NCI-H460 (cell line): ENCODE data around the gene DDX1. TPM values are rescaled to one million over a fixed set of nuclear protein-coding genes. Genes with fewer than 3 reads are reported as not detected.
"Not testable (repeated sequence)": the region's sequence is repeated elsewhere in the genome, so short reads cannot be mapped to it uniquely, and the experiment has no call there.

Source experiments
- DNase-seq: peaks from one replicate; pipeline ENCODE4 v3.0.0-alpha.2; 2016; ENCODE audit warnings: low read depth; ENCODE audit errors: extremely low read depth
- polyA plus RNA-seq: library from polyadenylated mRNA; depleted of rRNA; stranded (reverse); fragments of >200 nt; gene quantifications from 2 replicates; pipeline ENCODE4 v1.2.3, GENCODE V29; 2014; cell fraction: nucleus; rRNA removed
- total RNA-seq: library from RNA; depleted of rRNA; stranded (reverse); fragments of >200 nt; shearing (Covaris generic); gene quantifications from 2 replicates; pipeline ENCODE4 v1.2.3, GENCODE V29; 2014; rRNA removed

DDX1 gene
- total RNA-seq = 64.4 and 82.6 TPM in 2 replicates
- 90.1 and 96.8 TPM in 2 replicates for polyA plus RNA-seq

DNA sequence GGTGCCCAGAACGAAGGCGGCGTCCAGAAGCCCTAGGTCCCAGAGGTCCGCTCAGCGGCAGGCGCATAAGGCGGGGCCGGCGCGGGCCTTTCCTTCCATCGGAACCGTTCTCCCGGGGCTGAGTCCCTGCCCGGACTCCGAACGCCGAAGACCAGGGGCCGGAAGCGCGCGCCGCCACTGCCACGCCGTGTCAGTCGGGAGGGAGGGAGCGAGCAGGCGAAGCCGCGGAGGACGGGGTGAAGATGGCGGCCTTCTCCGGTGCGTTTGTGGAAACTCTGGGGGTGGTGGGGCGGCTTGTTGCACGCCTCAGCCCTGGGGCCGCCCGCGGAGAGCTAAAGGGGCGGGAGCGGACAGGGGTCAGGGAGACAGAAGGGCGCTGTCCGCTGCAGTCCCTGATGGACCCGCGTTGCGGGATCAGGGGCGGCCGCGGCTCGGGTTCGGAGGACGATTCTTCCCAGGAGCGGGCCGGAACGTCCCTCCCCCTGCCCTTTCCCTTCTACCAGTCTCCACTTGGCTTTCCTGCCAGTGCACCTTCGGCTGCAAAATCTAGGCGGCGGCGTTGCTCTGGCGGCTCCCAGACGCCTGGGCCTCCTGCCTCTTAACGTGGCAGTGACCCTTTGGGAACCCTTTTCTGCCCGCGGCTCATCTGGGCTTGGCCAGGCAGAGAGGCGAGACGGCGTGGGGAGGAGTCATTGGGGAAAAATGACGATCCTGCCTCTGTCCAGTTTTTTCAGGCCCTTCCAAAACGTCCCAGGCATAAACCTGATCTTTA lies at the start of gene DDX1:
Gene DDX1, plus strand, starts transcription at position 177 of the 772 bp plus-strand sequence. Its CDS starts 66 bp downstream, at position 243.
- DNase-seq = peak; percentile 78

DNA sequence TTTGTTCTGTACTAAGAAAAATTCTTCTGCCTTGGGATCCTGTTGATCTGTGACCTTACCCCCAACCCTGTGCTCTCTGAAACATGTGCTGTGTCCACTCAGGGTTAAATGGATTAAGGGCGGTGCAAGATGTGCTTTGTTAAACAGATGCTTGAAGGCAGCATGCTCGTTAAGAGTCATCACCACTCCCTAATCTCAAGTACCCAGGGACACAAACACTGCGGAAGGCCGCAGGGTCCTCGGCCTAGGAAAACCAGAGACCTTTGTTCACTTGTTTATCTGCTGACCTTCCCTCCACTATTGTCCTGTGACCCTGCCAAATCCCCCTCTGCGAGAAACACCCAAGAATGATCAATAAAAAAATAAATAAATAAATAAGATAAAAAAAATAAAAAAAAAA lies 49.4 kb upstream of the DDX1 start:
- DNase-seq = not testable (repeated sequence)

DNA sequence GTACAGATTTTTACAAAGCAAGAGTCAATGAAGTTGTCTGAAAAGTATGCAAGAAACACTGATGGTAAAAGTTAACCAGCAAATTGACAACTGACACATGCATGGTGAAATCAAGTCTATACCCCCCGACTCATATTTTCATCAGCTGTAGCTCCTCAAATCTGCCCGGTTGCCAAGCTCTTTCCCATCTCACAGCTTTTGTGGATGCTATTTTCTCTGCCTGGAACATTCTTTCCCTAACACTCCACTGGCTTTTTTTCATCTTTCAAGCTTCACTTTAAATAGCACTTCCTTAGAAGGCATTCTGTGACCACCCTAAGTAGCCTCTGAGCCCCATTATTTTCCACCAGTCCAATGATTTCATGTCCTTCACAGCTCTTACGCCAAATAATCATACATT lies 48.6 kb upstream of the DDX1 start:
- no peak for DNase-seq

DNA sequence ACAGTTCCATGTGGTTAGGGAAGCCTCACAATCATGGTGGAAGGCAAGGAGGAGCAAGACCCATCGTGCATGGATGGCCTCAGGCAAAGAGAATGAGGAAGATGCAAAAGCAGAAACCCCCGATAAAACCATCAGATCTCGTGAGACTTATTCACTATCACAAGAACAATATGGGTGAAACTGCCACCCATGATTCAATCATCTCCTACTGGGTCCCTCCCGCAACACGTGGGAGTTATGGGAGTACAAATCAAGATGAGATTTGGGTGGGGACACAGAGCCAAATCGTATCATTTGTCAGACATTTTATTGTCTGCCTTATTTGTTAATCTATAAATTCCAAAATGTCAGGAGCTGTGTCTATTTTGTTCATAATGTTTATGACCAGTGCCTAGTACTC lies 48.1 kb upstream of the DDX1 start:
- no peak for DNase-seq

DNA sequence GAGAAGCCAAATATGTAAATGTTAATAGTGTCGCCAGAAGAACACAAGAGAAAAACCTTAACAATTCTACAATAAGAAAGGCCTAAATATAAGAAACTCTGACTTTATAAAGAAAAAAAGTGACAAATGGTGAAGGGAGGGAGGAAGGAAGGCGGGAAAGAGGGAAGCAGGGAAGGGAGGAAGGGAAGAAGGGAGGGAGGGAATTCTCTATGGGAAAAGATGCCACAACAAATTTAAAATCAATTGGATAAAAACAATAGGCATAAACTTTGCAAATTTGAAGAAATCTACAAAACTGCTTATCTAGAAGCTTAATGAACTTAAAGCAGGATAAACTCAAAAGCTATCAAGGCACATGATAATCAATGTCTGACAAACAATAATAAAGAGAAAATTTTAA lies 47.4 kb upstream of the DDX1 start:
- no peak for DNase-seq

DNA sequence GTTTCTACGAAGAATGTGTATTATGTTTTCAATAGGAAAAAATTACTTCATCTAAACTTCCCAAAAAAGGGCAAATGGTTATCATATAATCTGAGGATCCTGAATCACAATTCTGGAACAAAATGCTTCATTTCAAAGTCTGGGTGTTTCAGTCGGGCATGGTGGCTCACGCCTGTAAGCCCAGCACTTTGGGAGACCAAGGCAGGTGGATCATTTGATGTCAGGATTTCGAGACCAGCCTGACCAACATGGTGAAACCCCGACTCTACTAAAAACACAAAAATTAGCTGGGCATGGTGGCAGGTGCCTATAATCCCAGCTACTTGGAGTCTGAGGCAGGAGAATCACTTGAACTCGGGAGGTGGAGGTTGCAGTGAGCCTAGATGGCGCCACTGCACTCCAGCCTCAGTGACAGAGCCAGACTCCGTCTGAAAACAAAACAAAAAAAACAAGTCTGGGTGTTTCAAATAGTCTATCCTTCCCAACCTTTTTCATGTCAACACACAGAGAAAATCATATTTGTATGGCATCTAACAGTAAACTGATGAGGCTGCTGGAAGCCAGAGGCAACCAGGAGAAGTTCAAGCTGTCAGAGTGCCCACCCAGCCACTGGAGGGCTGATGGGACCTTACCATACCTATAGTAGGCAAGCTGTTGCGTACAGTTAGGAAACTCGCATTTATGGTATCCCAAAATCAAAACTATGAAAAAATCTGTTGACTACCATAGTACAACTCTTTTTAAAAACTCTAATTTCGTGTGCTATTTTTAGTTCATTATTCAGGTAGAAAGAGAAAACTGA lies 45.2 kb upstream of the DDX1 start:
- no peak for DNase-seq

DNA sequence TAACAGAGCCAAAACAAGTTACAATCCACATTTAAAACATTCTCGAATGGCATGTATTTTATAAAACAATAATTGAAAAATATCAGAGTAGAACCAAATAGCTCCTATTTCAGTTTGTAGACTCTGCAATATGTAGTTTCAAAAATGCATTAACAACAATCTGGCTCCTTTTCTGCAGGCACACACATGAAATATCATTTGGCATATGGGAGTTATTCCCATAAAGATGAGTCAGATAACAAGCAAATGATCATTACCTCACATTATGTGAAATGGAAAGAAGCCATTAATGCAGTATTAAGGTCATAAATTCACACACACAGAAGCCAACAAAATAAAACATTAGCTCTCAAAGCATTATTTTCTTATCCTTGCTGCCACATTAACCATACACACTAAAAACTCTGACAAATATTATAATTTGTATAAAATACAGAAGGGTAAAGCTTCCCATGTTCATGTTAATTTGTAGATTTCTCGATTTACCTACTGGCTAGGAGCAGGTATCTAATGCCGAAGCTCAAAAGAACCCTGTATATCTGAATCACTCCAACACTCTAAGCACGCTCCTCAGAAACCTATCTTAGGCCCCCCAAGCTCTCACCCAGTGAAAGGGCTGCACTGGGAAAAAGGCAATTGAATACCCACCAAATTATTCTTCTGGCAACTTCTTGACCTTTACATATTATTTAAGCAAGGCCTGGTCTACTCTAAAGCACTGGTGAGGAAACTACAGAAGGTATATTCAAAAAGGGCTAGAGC lies 44.4 kb upstream of the DDX1 start:
- DNase-seq = no peak

DNA sequence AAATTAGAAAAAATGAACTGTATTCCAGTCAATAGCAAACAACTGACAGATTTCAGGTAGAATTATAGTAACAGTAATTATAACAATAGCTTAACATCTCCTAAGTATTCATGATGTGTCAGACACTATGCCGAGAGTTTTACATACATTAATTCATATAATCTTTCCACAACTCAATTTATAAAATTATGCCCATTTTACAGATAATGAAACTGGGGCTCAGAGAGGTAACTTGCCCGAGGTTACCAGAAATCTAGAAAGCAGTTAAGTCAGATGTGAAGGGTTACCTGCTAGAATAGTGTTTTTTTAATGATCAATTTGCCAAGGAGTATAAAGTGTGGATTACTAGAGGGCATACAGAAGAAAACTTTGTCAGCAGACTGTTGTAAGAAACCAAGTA lies 42.7 kb upstream of the DDX1 start:
- no peak for DNase-seq

DNA sequence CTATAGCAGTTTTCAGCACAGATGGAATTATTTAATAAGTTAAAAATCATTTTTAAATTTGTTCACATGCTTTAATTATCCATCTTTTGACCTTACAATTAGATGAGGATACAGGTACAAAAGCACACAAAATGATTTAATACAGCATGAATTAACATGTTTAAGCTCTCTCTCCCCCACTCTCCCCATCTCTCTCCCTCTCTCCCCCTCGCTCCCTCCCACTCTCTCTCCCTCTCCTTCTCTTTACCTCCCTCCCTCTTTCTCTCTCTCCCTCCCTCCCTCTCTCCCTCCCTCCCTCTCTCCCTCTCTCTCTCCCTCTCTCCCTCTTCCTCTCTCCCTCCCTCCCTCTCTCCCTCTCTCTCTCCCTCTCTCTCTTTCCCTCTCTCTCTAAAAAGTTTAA lies 38.1 kb upstream of the DDX1 start:
- no peak for DNase-seq

DNA sequence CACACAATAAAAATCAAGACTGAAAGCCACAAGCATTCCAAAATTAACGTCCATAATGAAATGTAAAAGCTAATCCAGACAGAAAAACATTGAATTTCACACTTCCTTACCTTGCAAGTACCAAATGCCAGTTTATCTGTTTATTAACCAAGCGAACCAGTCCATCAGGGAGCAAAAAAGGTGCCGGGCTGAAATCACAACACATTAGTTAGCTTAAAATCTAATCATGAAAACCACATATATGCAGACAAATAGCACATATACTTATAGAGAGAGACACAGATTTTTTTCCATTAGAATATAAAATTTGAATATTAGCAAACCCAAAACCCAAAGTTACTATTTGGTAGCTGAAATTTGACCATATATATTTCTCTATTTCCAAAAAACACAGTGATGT lies 37.7 kb upstream of the DDX1 start:
- no peak for DNase-seq

DNA sequence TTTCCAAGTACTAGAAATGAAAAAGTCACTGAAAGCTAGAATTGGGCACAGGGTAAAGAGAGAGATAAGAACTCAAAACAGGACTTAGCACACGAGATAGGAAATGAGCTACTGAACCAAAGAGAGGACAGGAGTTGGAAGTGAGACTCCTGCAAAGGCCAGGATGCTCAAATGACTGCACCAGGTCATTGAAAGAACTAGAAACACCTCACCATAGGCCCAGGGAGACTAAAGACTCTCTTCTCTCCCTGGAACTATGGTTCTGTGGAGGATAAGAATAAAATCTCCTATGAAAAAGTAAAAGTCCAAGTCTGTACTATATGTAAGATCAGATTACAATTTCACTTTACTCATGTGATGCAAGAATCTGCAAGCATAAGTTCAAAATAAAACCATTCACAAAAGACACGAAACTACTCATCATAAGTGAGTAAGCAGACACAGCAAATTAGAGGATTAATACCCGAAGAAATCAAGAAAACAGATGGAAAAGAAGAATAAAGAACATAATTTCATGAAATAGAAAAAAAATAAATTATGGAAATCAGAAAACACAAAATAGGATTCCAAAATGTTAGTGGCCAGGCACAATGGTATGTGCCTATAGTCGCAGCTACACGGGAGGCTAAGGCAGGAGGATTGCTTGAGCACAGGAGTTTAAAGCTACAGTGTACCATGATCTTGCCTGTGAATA lies 37.0 kb upstream of the DDX1 start:
- no peak for DNase-seq

DNA sequence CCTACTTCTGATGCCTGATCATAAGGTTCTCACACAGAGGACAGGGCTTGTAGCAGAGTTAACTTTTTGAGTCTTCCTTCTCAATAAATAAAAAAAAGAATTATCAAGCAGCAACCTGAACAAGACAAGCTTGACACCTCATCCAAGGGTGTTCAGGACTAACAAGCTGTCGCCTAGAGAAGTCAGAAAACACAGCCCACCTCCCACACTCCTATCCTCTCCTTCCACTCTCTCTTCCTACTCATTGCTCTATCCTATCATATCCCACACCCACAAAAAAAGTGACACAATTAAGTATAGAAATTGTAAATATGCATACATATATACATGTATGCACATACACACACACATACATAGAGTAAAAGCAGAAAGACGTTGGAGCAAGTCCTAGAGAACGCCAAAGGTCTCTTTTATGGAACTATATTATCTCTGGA lies 35.9 kb upstream of the DDX1 start:
- DNase-seq = no peak

DNA sequence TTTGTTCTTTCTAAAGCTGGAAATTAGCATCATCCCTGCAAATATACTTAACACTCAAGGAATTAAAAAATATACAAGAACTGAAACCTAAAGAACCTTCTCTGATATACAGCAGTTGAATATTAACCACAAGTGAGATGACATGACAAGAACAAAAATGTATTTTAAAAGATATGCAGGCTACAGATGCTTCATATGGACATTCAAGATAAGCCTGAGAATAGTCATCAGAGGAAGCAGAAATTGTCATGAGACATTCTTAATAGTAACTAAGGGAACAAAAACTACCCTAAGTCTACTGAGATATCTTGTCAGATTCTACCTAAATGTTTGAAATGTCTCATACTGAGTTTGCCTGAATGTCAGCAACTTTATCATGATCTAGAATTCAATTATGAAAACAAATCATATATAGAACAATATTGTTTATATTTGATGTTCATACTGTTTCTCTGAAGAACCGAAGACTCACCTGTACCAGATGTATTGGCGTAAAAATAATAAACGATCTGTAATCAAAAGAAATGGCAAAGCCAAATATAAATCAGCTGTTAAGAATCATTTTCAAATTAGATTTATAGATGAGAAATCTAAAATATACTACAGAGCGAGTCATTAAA lies 35.2 kb upstream of the DDX1 start:
- no peak for DNase-seq

DNA sequence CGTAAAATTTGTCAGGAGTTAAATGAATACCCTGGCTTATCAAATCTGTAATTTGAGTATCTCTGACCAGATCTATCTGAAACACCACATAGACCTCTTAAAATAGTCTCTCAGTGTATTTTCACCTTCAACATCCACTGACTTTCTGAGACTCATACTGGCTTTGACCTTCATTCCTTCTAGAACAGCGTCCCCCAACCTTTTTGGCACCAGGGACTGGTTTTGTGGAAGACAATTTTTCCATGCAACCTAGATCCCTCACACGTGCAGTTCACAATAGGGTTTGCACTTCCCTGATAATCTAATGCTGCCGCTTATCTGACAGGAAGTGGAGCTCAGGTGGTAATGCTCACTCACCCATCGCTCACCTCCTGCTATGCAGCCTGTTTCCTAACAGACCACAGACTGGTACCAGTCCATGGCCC lies 33.8 kb upstream of the DDX1 start:
- no peak for DNase-seq

DNA sequence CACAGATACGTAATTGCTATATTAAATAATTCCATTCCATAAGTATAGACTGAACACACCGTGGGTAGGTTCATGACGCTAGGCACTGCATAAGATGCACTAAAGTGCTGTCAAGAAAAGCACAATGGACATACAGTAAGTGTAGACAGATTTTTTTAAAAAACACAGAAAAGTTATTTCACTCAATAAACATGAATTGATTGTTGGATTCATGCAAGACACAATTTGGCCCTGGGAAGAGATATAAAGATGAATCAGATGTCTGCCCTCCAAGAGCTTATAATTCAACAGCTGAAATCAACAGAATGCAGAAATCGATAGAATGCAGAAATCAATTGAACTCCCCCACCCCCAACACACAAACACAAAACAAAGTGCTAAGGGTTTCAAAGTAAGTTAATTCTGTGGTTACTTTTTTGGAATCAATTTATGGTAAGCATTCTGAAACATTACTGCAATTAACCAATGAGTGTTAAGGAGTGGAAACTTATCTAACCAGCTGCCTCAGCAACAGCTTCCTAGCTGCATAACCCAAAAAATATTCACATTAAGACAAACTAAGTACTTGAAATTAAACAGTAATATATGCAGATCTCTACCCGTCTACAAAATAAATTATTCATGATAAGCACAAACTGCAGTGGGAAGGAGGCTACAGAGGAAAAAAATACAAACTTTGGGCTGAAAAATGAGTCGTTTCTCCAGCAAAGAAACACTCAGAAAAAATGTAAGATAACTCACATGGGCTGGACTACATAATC lies 32.1 kb upstream of the DDX1 start:
- DNase-seq = no peak

DNA sequence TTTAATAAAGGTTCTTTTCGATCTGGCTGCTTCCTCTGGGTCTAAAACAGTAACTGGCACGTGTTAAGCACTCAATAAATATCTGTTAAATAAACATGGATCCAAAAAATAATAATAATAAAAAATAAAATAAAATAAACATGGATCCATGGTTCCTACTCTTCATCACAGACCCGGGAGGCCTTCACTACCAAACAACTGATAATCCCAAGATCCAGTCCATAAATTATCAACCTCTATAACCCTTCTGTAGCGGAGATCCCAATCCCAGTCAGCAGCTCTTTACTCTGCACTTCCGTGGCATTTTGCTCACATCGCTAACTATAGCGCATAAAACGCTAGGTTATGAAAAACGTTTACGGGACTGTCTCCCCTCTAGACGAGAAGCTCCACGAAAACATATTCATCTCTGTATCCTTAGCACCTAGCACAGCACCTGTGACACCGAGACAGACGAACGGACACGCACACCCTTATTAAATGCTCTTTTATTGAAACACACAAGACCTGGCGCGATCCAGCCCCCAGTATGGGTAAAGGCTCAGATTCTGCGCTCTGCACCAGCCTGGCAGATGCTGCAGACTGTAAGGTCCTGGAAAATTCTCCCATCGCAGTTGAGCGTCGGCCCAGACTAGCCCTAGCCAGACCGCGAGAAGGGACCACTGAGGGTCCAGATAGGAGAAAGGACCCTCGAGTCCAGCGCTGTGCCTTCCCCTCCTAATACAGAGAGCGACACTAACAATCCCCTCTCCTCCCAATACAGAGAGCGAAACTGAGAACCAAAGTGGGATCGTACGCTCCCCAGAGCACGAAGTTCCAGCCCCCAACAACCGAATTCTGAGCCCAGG lies 31.3 kb upstream of the DDX1 start:
- DNase-seq = no peak

DNA sequence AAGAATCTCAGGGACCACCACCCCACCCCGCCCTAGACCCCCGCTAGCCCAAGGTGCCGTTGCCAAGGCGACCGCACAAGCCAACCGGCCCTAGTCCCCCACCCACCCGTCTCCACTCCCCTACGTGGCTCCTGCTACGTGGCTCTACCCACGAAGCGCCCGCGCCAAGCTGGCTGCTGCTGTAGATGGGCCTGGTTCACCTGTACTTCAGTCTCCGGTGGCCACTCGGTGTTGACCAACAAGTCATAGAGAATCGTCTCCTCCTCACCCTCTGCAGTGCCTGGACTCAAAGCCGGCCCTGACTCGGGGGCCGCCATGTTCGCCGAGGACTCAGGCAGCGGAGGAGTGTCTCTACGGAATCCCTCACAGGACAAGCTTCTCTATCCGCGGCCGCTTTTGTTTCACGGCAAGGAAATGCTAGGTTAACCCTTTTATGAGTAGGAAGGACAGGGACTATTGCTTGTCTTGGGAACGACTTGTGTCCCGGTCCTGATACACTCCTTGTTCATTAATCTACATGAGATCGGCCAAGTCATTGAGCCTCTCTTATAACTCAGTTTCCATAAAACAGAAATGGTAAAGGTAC lies 30.6 kb upstream of the DDX1 start, which contains the start of gene NBAS:
Gene NBAS, minus strand, starts transcription at position 347 of the 586 bp plus-strand sequence. Its CDS starts 30 bp downstream, at position 317.
- peak; percentile 84 for DNase-seq
